NCI-H2196 treated with DMSO at 0.1 percent for 48 hours (cell line): ENCODE measurements around the gene MYO16.
"Not testable (repeated sequence)": the region's sequence is repeated elsewhere in the genome, so short reads cannot be mapped to it uniquely, and the experiment has no call there.

Source experiments
- DNase-seq: peaks from one replicate; lab custom pipeline; 2025; ENCODE audit not compliant: unreplicated experiment; lab: John Stamatoyannopoulos, UW

MYO16 gene

GRCh38 chr13:109036078-109036780 lies 406.8 kb downstream of the MYO16 start:
- no peak for DNase-seq

- DNase-seq, result no peak
These were observed 414.2 kb downstream of the MYO16 start for GRCh38 chr13:109043636-109044035.

- DNase-seq, result no peak
These were observed 426.4 kb downstream of the MYO16 start for GRCh38 chr13:109055850-109056249.

GRCh38 chr13:109058087-109058486 lies 428.7 kb downstream of the MYO16 start:
- no peak for DNase-seq

- DNase-seq, result no peak
These were observed 443.1 kb downstream of the MYO16 start for GRCh38 chr13:109072505-109072904.

- DNase-seq, result no peak
These were observed 445.0 kb downstream of the MYO16 start for GRCh38 chr13:109074436-109074835.

GRCh38 chr13:109074853-109075252 lies 445.4 kb downstream of the MYO16 start:
- DNase-seq, result no peak

- no peak for DNase-seq
These were observed 458.7 kb downstream of the MYO16 start for GRCh38 chr13:109087916-109088623.

- no peak for DNase-seq
These were observed 459.2 kb downstream of the MYO16 start for GRCh38 chr13:109088624-109088917.

GRCh38 chr13:109090796-109091195 lies 461.4 kb downstream of the MYO16 start:
- no peak for DNase-seq

- no peak for DNase-seq
These were observed 461.8 kb downstream of the MYO16 start for GRCh38 chr13:109091249-109091648.

GRCh38 chr13:109092186-109092585 lies 462.8 kb downstream of the MYO16 start:
- not testable (repeated sequence) for DNase-seq

- DNase-seq, result no peak
These were observed 464.6 kb downstream of the MYO16 start for GRCh38 chr13:109093998-109094397.

GRCh38 chr13:109095126-109095525 lies 465.7 kb downstream of the MYO16 start:
- no peak for DNase-seq

- no peak for DNase-seq
These were observed 466.7 kb downstream of the MYO16 start for GRCh38 chr13:109096101-109096500.

- no peak for DNase-seq
These were observed 471.4 kb downstream of the MYO16 start for GRCh38 chr13:109100705-109101304.

- no peak for DNase-seq
These were observed 472.2 kb downstream of the MYO16 start for GRCh38 chr13:109101550-109102144.

GRCh38 chr13:109105899-109106298 lies 476.5 kb downstream of the MYO16 start:
- no peak for DNase-seq

GRCh38 chr13:109110159-109110558 lies 480.7 kb downstream of the MYO16 start:
- no peak for DNase-seq

- DNase-seq, result no peak
These were observed 481.7 kb downstream of the MYO16 start for GRCh38 chr13:109111141-109111540.

GRCh38 chr13:109113427-109113826 lies 484.0 kb downstream of the MYO16 start:
- no peak for DNase-seq

GRCh38 chr13:109114162-109114561 lies 484.8 kb downstream of the MYO16 start:
- DNase-seq, result no peak
